Measurements from ENCODE around the gene PGRMC1.

PGRMC1 gene

GRCh38 chrX:119236623-119237561 lies 807 bp downstream of the PGRMC1 start (continued):
- TF ChIP-seq ZBTB21 (tag by site-specific recombination; IDR thresholded peaks at IDR 0.05) (no peak), GLI2 (tag by site-specific recombination; IDR thresholded peaks at IDR 0.05; ENCODE audit: borderline replicate concordance, low read depth) (no peak), ZFP41 (tag by site-specific recombination; IDR thresholded peaks at IDR 0.05; ENCODE audit: borderline replicate concordance) (no peak), ZNF37A (tag by site-specific recombination; IDR thresholded peaks at IDR 0.05) (no peak), ZNF169 (tag by site-specific recombination; IDR thresholded peaks at IDR 0.05) (no peak), ZNF391 (tag by site-specific recombination; IDR thresholded peaks at IDR 0.05; ENCODE audit: borderline replicate concordance, low read depth) (no peak; the same call in 1 of the 2 replicates), ZFP3 (tag by site-specific recombination; IDR thresholded peaks at IDR 0.05; ENCODE audit: low read depth) (no peak), ZNF791 (tag by site-specific recombination; IDR thresholded peaks at IDR 0.05) (no peak), SCRT2 (tag by site-specific recombination; IDR thresholded peaks at IDR 0.05) (no peak), ZNF138 (tag by site-specific recombination; IDR thresholded peaks at IDR 0.05; ENCODE audit: borderline replicate concordance) (no peak), ZNF529 (tag by site-specific recombination; IDR thresholded peaks at IDR 0.05; ENCODE audit: insufficient replicate concordance) (no peak), GFI1B (tag by site-specific recombination; IDR thresholded peaks at IDR 0.05) (0 out of 2 replicates have a peak, but pooled peaks have one; percentile 30), BCL11A (tag by site-specific recombination; IDR thresholded peaks at IDR 0.05; ENCODE audit: low read depth) (no peak), ZNF274 (IDR thresholded peaks at IDR 0.05; ENCODE audit: low read length) (no peak), ZNF274 (tag by site-specific recombination; IDR thresholded peaks at IDR 0.05; ENCODE audit: borderline replicate concordance) (no peak), KLF7 (tag by site-specific recombination; IDR thresholded peaks at IDR 0.05; ENCODE audit: borderline replicate concordance) (no peak), ZNF202 (tag by site-specific recombination; IDR thresholded peaks at IDR 0.05; ENCODE audit: borderline replicate concordance) (no peak), REST (tag by site-specific recombination; IDR thresholded peaks at IDR 0.05) (no peak), GLIS1 (tag by site-specific recombination; IDR thresholded peaks at IDR 0.05) (no peak), ZNF211 (tag by site-specific recombination; IDR thresholded peaks at IDR 0.05; ENCODE audit: low read depth) (no peak), ZNF843 (tag by site-specific recombination; IDR thresholded peaks at IDR 0.05) (0 out of 2 replicates have a peak, but pooled peaks have one; percentile 6), ZBTB8A (tag by site-specific recombination; IDR thresholded peaks at IDR 0.05) (no peak), ZNF404 (tag by site-specific recombination; IDR thresholded peaks at IDR 0.05) (no peak), ZNF223 (tag by site-specific recombination; IDR thresholded peaks at IDR 0.05) (0 out of 2 replicates have a peak, but pooled peaks have one; percentile 49), FEZF1 (tag by site-specific recombination; IDR thresholded peaks at IDR 0.05) (no peak), ZNF155 (tag by site-specific recombination; IDR thresholded peaks at IDR 0.05) (no peak), ZNF629 (tag by site-specific recombination; IDR thresholded peaks at IDR 0.05) (0 out of 2 replicates have a peak, but pooled peaks have one; percentile 23)
- TF ChIP-seq, protein P1, sequence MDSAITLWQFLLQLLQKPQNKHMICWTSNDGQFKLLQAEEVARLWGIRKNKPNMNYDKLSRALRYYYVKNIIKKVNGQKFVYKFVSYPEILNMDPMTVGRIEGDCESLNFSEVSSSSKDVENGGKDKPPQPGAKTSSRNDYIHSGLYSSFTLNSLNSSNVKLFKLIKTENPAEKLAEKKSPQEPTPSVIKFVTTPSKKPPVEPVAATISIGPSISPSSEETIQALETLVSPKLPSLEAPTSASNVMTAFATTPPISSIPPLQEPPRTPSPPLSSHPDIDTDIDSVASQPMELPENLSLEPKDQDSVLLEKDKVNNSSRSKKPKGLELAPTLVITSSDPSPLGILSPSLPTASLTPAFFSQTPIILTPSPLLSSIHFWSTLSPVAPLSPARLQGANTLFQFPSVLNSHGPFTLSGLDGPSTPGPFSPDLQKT (IDR thresholded peaks at IDR 0.05; ENCODE audit: borderline replicate concordance, low read depth, low read length): no peak
- TF ChIP-seq, protein P2, sequence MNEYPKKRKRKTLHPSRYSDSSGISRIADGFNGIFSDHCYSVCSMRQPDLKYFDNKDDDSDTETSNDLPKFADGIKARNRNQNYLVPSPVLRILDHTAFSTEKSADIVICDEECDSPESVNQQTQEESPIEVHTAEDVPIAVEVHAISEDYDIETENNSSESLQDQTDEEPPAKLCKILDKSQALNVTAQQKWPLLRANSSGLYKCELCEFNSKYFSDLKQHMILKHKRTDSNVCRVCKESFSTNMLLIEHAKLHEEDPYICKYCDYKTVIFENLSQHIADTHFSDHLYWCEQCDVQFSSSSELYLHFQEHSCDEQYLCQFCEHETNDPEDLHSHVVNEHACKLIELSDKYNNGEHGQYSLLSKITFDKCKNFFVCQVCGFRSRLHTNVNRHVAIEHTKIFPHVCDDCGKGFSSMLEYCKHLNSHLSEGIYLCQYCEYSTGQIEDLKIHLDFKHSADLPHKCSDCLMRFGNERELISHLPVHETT (tag by site-specific recombination; IDR thresholded peaks at IDR 0.05): no peak
- TF ChIP-seq, protein P3, sequence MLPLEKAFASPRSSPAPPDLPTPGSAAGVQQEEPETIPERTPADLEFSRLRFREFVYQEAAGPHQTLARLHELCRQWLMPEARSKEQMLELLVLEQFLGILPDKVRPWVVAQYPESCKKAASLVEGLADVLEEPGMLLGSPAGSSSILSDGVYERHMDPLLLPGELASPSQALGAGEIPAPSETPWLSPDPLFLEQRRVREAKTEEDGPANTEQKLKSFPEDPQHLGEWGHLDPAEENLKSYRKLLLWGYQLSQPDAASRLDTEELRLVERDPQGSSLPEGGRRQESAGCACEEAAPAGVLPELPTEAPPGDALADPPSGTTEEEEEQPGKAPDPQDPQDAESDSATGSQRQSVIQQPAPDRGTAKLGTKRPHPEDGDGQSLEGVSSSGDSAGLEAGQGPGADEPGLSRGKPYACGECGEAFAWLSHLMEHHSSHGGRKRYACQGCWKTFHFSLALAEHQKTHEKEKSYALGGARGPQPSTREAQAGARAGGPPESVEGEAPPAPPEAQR (tag by site-specific recombination; IDR thresholded peaks at IDR 0.05): no peak
- TF ChIP-seq, protein P4, sequence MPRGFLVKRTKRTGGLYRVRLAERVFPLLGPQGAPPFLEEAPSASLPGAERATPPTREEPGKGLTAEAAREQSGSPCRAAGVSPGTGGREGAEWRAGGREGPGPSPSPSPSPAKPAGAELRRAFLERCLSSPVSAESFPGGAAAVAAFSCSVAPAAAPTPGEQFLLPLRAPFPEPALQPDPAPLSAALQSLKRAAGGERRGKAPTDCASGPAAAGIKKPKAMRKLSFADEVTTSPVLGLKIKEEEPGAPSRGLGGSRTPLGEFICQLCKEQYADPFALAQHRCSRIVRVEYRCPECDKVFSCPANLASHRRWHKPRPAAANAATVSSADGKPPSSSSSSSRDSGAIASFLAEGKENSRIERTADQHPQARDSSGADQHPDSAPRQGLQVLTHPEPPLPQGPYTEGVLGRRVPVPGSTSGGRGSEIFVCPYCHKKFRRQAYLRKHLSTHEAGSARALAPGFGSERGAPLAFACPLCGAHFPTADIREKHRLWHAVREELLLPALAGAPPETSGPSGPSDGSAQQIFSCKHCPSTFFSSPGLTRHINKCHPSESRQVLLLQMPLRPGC (tag by site-specific recombination; IDR thresholded peaks at IDR 0.05): 0 out of 2 replicates have a peak, but pooled peaks have one; percentile 13
